Activated CD4-positive, alpha-beta T cell treated with anti-CD3 and anti-CD28 coated beads for 1 hour (primary cell): ENCODE measurements around the gene STUB1.

ENCODE experiments used
- DNase-seq: peaks from one replicate; pipeline ENCODE4 v3.0.0-alpha.2; 2020

The STUB1 gene

DNA sequence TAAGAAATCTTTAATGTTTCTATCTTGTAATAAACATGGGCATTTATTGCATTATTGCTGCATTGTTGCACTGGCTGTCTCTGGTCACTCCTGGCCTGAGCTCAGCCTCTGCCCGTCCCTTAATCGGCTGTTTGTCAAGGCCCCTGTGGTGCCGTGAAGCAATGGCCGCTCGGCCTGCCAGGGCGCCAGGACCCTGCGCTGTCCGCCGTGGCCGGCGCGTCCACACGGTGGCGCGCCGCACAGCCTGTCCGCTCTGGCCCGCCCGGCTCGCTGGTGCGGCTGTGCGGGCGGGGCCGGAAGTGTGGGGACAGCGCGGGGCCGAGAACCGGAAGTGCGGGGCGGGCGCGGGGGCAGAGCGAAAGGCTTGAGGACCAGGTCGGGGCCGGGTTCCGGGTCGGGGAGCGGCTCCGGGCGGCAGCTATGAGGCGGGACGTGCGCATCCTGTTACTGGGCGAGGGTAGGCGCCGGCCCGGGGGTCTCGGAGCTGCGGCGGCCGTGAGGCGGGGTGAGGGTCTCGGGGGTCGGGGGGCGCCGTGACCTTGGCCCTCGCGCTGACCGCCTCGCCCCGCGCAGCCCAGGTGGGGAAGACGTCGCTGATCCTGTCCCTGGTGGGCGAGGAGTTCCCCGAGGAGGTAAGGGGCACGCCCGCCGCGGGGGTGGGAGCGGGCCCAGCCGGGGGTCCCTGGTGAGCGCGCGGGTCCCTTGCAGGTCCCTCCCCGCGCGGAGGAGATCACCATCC is 12.3 kb upstream of the STUB1 start, which contains the start of gene RHOT2:
Gene RHOT2, plus strand, starts transcription at position 353 of the 739 bp plus-strand sequence. Its CDS starts 68 bp downstream, at position 421.
- peak; percentile 86 for DNase-seq

- no peak for DNase-seq
Measured at GRCh38 chr16:668519-669171, 11.6 kb upstream of the STUB1 start.

DNA sequence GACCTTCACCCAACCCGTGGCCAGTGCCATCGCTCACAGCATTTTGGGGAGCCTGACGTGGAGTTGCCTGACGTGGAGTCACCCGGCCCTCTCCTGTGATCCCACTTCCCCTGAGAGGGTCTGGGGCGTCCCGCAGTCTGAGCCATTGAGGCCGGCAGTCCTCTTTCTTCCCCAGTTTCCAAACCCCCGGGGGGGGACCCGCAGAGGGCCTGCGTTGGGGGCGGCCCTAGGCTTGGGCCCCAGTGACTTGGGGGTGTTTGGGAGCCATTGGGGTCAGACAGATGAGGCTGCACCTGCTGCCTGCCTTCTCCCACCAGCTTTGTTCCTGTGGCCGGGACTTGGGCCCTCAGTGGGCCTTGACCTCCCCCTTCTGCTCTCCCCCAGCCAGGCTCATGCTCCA is 10.5 kb upstream of the STUB1 start:
- DNase-seq, result no peak

- DNase-seq, result no peak
Measured at GRCh38 chr16:670485-671352, 9.5 kb upstream of the STUB1 start.

GRCh38 chr16:671353-672131 is 8.7 kb upstream of the STUB1 start:
- no peak for DNase-seq

DNA sequence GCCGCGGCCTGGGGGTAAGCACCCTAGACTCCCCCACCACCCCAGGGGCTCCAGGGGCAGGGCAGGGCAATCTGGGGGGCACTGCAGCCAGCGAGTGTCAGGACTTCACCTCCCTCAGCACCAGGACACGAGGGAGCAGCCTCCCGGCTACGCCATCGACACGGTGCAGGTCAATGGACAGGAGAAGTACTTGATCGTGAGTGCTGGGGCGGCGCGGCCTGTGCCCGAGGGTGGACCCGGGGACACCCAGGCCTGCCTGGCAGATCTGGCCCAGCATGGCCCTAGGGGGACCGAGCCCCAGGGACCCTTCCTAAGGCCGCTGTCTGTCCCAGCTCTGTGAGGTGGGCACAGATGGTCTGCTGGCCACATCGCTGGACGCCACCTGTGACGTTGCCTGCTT is 7.8 kb upstream of the STUB1 start:
- DNase-seq, result no peak

DNA sequence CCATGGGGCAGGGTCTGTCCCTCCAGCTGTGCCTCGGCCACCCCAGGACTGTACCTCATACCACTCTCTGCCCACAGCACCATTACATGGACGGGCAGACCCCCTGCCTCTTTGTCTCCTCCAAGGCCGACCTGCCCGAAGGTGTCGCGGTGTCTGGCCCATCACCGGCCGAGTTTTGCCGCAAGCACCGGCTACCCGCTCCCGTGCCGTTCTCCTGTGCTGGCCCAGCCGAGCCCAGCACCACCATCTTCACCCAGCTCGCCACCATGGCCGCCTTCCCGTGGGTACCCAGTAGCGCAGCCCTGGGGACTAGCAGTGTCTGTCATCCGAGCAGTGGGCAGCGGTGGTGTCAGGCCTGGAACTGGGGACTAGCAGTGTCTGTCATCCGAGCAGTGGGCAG is 7.4 kb upstream of the STUB1 start:
- no peak for DNase-seq

DNA sequence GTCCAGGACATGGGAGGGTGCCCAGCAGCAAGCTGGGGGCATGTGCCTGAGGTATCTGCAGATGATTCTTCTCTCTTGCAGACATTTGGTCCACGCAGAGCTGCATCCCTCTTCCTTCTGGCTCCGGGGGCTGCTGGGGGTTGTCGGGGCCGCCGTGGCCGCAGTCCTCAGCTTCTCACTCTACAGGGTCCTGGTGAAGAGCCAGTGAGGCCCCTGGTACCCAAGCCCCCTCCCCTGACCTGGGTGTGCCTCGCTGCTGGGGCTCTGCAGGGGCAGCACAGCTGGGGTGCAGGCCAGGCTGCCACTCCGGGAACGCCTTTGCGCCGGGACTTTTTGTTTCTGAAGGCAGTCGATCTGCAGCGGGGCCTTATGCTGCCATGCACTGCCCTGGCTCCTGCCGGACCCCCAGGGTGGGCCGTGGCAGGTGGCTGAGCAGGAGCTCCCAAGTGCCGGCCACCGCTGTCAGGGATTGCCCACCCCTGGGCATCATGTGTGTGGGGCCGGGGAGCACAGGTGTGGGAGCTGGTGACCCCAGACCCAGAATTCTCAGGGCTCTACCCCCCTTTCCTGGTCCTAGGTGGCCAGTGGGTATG is 6.7 kb upstream of the STUB1 start:
- DNase-seq, result no peak

GRCh38 chr16:674214-674881 is 5.9 kb upstream of the STUB1 start:
- DNase-seq, result no peak

GRCh38 chr16:674968-675883 is 5.0 kb upstream of the STUB1 start, which contains the start of gene RHBDL1:
Gene RHBDL1 (plus strand): TSS chr16:675671. CDS start chr16:675791, 120 bp downstream.
- DNase-seq, result no peak

DNA sequence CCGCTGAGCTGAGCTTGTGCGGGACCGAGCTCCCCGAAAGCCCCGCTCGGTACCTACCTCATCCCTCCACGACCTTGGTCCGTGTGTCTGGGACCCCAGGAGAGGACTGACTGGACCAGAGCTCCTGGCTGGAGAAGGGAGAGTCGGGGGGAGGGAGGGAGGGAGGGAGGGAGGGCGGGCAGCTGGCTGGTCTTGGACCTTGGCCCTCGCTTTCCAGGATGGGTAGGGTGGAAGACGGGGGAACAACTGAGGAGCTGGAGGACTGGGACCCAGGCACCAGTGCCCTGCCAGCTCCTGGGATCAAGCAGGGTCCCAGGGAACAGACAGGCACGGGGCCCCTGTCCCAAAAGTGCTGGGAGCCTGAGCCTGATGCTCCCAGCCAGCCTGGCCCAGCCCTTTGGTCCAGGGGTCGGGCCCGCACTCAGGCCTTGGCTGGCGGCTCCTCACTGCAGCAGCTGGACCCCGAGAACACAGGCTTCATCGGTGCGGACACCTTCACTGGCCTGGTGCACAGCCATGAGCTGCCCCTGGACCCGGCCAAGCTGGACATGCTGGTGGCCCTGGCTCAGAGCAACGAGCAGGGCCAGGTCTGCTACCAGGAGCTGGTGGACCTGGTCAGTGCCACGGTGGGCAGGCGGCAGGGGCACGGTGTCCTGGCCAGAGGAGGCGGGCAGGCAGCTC is 4.2 kb upstream of the STUB1 start:
- DNase-seq, result no peak

GRCh38 chr16:676565-676902 is 3.7 kb upstream of the STUB1 start:
- no peak for DNase-seq

DNA sequence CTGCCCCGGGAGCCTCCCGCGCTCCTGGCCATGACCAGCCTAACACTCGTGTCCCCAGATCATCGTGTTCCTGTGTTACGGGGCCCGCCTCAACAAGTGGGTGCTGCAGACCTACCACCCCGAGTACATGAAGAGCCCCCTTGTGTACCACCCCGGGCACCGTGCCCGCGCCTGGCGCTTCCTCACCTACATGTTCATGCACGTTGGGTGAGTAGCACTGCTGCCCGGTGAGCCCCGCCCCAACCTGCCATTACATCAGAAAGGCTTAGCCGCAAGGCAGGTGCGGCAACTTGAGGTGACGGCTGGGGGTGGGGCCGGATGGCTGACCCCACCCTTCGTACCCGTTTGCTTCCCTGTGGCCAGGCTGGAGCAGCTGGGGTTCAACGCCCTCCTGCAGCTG is 3.3 kb upstream of the STUB1 start:
- DNase-seq, result no peak

- DNase-seq, result no peak
Measured at GRCh38 chr16:677316-678190, 2.7 kb upstream of the STUB1 start.

- no peak for DNase-seq
Measured at GRCh38 chr16:678209-678857, 1.9 kb upstream of the STUB1 start.

DNA sequence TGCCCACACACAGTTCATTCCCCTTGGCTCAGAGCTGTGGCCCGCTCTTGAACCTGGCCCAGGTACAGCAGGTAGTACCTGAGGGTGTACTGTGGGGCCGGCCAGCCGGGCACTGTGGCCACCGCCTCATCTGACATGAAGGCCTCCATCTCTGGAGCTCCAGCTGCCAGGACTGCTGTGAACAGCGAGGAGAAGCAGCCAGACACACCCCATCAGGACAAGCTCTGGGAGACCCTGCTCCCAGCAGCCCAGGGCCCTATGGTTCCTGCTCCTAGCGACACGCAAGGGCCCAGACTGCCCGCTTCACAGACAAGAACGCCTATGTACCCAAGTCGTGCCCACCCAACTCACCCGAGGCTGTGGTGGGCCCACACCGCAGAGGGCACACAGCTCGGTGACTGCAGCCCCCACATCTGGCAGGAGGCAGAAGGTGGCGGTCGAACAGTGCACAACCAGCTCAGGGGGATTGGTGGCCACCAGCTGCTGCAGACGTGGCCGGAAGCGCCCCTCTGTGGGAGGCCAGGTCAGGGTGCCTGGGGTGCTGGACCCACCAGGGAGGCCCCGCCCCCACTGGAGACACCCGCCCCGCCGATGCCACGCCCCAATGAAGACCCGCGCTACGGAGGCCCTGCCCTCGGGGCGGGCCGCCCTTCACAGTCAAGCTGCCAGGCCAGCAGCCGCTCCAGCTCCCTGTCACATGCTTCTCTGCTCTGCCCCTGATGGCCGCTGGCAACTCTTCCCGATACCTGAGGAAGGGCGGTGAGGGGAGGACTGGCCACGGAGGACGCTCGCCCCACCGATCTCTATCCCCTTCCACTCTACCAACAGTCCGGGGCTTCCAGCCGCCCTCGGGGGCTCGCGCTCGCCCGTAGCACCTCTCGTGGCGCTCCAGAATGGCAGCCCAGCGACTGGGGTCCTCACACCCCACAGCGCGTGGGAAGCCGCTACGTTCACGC is 1.1 kb upstream of the STUB1 start:
- DNase-seq, result no peak

DNA sequence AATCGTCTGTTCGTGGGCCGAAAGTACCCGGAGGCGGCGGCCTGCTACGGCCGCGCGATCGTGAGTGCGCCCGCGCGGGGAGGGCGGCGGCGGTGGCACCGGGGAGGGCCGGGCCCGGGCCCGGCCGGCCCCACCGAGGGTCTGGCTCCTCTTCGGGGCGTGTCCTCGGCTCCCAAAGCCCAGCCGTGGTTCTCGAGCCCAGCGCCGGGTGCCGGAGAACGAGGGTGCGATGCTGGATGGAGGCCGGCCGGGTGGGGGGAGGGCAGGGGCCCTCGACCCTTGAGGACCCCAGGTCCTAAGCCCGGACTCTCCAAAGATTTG is 375 bp downstream of the STUB1 start:
- no peak for DNase-seq
